Fibroblast of pulmonary artery (primary cell): ENCODE results near the gene SEMA3C.

Experiments used
- DNase-seq: peaks from one replicate; pipeline ENCODE4 v3.0.0-alpha.2; 2010; ENCODE audit warnings: low read depth
- H3K4me3 ChIP-seq: replicated peaks from 2 replicates; pipeline ENCODE4 v1.5.1; 2011; ENCODE audit warnings: low read depth, mild to moderate bottlenecking, control low read depth, low read length, moderate library complexity
- TF ChIP-seq, protein P1 (sequence below): IDR thresholded peaks from 2 replicates; pipeline ENCODE4 v1.5.1; 2011; ENCODE audit warnings: mild to moderate bottlenecking, control low read depth, low read length, inconsistent platforms; ENCODE audit errors: missing control alignments

SEMA3C gene

GRCh38 chr7:80767654-80768053, 151.2 kb downstream of the SEMA3C start:
- H3K4me3 ChIP-seq = no peak overlapping the region
- no peak for DNase-seq
- TF ChIP-seq, protein P1, sequence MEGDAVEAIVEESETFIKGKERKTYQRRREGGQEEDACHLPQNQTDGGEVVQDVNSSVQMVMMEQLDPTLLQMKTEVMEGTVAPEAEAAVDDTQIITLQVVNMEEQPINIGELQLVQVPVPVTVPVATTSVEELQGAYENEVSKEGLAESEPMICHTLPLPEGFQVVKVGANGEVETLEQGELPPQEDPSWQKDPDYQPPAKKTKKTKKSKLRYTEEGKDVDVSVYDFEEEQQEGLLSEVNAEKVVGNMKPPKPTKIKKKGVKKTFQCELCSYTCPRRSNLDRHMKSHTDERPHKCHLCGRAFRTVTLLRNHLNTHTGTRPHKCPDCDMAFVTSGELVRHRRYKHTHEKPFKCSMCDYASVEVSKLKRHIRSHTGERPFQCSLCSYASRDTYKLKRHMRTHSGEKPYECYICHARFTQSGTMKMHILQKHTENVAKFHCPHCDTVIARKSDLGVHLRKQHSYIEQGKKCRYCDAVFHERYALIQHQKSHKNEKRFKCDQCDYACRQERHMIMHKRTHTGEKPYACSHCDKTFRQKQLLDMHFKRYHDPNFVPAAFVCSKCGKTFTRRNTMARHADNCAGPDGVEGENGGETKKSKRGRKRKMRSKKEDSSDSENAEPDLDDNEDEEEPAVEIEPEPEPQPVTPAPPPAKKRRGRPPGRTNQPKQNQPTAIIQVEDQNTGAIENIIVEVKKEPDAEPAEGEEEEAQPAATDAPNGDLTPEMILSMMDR = no peak

DNA sequence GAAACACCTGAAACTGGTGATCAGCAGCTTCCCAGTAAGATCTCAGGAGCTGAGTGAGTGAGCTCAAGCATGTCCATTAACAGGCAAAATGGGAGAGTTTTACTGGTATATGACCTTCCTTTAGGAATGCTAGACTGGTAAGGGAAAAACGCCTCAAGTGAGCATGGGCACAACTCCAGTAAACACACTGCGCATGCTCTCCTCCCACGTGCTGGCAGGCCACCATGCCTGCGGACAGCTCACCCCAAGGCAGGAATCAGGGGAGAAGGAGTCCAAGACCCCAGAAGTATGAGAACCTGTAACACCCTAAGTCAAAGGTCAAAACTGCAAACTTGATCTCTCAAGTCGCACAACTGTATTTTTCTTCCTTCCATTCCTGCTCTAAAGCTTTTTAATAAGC, 152.1 kb downstream of the SEMA3C start:
- no peak for DNase-seq

GRCh38 chr7:80764132-80764531, 154.7 kb downstream of the SEMA3C start:
- no peak for DNase-seq
- no peak overlapping the region for H3K4me3 ChIP-seq
- TF ChIP-seq, protein P1 = no peak

More for the DNA sequence above, 152.1 kb downstream of the SEMA3C start:
- TF ChIP-seq, protein P1 = no peak
- no peak overlapping the region for H3K4me3 ChIP-seq

GRCh38 chr7:80763704-80764103, 155.1 kb downstream of the SEMA3C start:
- TF ChIP-seq, protein P1 = no peak
- H3K4me3 ChIP-seq = no peak overlapping the region

GRCh38 chr7:80763289-80763688, 155.6 kb downstream of the SEMA3C start:
- DNase-seq = no peak
- no peak overlapping the region for H3K4me3 ChIP-seq
- TF ChIP-seq, protein P1 = no peak

More at GRCh38 chr7:80763704-80764103, 155.1 kb downstream of the SEMA3C start:
- DNase-seq = no peak

DNA sequence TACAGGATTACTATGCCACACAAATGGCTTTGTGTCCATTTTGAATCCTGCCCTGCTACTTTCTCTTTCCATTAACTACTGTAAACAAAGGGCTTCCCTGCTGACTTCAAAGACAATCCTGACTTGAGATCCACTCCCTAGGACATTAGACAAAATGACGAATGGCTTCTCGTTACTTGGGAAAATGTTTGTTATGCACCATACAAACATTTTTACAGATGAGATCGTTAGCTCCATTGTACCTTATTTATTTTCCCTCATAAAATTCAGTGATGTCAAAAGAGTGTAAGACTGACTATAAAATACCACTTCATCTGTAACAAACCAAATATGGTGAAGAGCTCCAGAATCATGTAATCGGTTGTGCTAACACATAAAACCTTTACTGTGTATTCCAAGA, 158.6 kb downstream of the SEMA3C start:
- DNase-seq = no peak
- no peak overlapping the region for H3K4me3 ChIP-seq
- TF ChIP-seq, protein P1 = no peak

DNA sequence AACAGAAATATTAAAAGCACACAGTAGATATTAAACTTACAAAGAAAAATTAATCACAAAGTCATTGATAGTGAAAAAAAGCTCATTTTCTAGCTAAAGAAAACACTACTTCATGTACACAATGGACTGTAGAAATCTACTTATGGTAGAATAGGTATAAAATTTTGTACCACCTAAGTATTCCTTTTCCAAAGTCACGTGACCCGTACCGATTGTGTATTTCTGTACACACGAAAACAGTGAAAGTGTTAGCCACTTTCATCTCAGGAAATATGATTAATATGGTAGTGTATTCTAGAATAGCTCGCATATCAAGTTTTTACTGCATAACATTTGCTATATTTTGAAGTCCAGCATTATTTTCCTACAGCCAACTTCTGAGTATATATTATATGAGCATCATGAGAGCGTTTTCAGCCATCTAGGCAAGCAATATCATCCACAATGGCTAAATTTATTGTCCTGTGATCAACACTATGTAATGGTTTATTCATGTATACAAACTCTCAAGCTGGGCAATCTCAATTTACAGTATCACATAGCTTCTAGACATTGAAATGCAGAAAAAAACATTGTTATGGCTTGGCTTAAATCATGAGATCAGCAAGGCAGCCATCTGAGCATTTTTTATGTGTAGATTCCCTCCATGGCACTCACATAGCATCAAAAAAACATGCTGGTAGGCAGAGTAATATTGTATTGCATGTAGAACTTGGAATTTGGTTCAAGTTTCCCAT, 165.7 kb downstream of the SEMA3C start:
- TF ChIP-seq, protein P1 = no peak
- H3K4me3 ChIP-seq = no peak overlapping the region
- no peak for DNase-seq
